Coronary artery (tissue), 2 donors: ENCODE data around the gene CACNA1A.

Source experiments
- DNase-seq: peaks from one replicate; pipeline ENCODE4 v3.0.0-alpha.2; 2017; ENCODE audit warnings: low spot score
- H3K27ac ChIP-seq, 2 donors: fragments of 200-600 bp; sonication (generic); one replicate each; pipeline ENCODE4 v1.5.1; 2016 to 2019
- H3K4me3 ChIP-seq: fragments of 200-600 bp; sonication (generic); 2 replicates; pipeline ENCODE4 v1.5.1; 2016; ENCODE audit warnings: mild to moderate bottlenecking, moderate library complexity
- CTCF ChIP-seq: fragments of 200-600 bp; sonication (generic); IDR thresholded peaks from one replicate; pipeline ENCODE4 v1.5.1; 2019; ENCODE audit warnings: antibody characterized with exemption

The CACNA1A gene

GRCh38 chr19:13255719-13256059 lies 250.6 kb downstream of the CACNA1A start:
- H3K4me3 ChIP-seq, result no peak overlapping the region
- no peak for TF ChIP-seq CTCF
- DNase-seq, result no peak

GRCh38 chr19:13255041-13255718 lies 251.1 kb downstream of the CACNA1A start:
- no peak for DNase-seq
- H3K27ac ChIP-seq, result no peak overlapping the region
- H3K4me3 ChIP-seq, result no peak overlapping the region
- no peak for TF ChIP-seq CTCF

More at GRCh38 chr19:13255719-13256059, 250.6 kb downstream of the CACNA1A start:
- H3K27ac ChIP-seq, result no peak overlapping the region

- DNase-seq, result no peak
- Histone ChIP-seq H3K27ac (no peak overlapping the region), H3K4me3 (no peak overlapping the region)
- no peak for TF ChIP-seq CTCF
Observed at GRCh38 chr19:13252569-13253335, 253.5 kb downstream of the CACNA1A start.

GRCh38 chr19:13244920-13245319 lies 261.4 kb downstream of the CACNA1A start:
- Histone ChIP-seq H3K27ac (no peak overlapping the region), H3K4me3 (no peak overlapping the region)
- no peak for DNase-seq
- no peak for TF ChIP-seq CTCF

GRCh38 chr19:13241231-13242104 lies 264.8 kb downstream of the CACNA1A start:
- Histone ChIP-seq H3K27ac (no peak overlapping the region), H3K4me3 (no peak overlapping the region)
- no peak for DNase-seq
- TF ChIP-seq CTCF, result no peak

GRCh38 chr19:13240312-13241022 lies 265.8 kb downstream of the CACNA1A start:
- TF ChIP-seq CTCF, result no peak
- no peak overlapping the region for H3K4me3 ChIP-seq
- DNase-seq, result no peak
- no peak overlapping the region for H3K27ac ChIP-seq
